ENCODE data around the gene TCTN2. TPM values are rescaled to one million over a fixed set of nuclear protein-coding genes. Genes with fewer than 3 reads are reported as not detected.

TCTN2 gene
- total and polyA plus RNA-seq, 9 of the 15 experiments (the other 6 are each of a cell fraction or from before 2014, with no cell fraction given), result 0.58 to 5.5 (median 3.6) TPM

DNA sequence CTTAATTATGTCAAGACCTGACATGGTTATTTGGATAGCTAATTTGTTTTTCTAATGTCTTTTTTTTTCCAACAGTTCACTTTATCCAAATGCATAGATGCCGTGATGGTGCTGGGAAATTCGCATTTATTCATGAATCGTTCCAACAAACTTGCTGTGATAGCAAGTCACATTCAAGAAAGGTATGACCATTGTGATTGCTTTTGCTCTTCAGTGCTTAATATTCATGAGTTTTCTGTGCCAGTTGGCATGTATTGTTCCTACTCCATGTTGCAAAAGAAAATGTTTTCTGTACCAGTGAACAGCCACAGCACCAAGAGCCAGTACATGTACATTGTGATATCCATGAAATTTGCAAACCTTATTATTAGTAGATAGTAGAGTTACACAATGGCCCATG, 25.5 kb upstream of the TCTN2 start (continued):
- TF ChIP-seq CEBPB (tag; IDR thresholded peaks at IDR 0.05), result no peak
- TF ChIP-seq, protein P1, sequence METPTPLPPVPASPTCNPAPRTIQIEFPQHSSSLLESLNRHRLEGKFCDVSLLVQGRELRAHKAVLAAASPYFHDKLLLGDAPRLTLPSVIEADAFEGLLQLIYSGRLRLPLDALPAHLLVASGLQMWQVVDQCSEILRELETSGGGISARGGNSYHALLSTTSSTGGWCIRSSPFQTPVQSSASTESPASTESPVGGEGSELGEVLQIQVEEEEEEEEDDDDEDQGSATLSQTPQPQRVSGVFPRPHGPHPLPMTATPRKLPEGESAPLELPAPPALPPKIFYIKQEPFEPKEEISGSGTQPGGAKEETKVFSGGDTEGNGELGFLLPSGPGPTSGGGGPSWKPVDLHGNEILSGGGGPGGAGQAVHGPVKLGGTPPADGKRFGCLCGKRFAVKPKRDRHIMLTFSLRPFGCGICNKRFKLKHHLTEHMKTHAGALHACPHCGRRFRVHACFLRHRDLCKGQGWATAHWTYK (CRISPR knock-in tag; IDR thresholded peaks at IDR 0.05), result no peak

DNA sequence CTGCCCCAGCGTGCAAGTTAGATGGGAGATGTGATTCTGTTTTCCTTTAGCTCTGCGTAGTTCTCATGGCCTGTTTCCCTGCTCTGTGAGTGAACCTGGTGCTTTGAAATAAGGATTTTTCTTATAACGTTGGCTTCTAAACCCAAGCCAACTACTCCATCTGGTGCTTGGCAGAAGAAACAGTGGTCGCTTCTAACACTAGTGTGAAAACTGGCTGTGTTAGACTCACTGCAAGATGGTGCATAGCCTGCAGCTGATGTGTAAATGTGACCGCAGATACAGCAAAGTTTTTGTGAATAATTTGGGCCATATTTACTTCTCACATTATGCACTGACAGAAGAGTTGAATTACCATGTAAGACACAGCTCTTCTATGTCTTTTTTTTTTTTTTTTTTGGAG, 25.0 kb upstream of the TCTN2 start:
- Histone ChIP-seq H2AFZ (ENCODE audit: low read depth, low read length) (no peak overlapping the region), H3K9me1 (ENCODE audit: control insufficient read depth, insufficient read depth, low read length) (no peaks in the 10 kb centered on the region), H3K4me3 (no peak overlapping the region), H3K27ac (ENCODE audit: extremely low read depth, low read depth, low read length) (no peak overlapping the region), H3K36me3 (ENCODE audit: control insufficient read depth, insufficient read depth, low read length) (peaks cover 94% of the 10 kb centered on the region), H3K4me2 (ENCODE audit: insufficient read depth, low read length) (no peak overlapping the region), H3K79me2 (ENCODE audit: control insufficient read depth, insufficient read depth, low read length) (peaks cover 6% of the 10 kb centered on the region), H3K4me1 (replicated peaks in 1 of 2; ENCODE audit: control insufficient read depth in 2 of 2, insufficient read depth in 2 of 2, low read length in 2 of 2) (no peaks in the 10 kb centered on the region), H3K9ac (ENCODE audit: insufficient read depth in 1 of 2, low read depth in 2 of 2, low read length in 2 of 2) (no peak overlapping the region), H3K9me3 (replicated peaks; ENCODE audit: control insufficient read depth, insufficient read depth, low read depth, low read length) (no peaks in the 10 kb centered on the region), H3K27me3 (ENCODE audit: control insufficient read depth in 2 of 2, insufficient read depth in 2 of 2, low read length in 2 of 2) (no peaks in the 10 kb centered on the region), H4K20me1 (replicated peaks; ENCODE audit: control insufficient read depth, insufficient read depth, low read length) (no peaks in the 10 kb centered on the region)
- no TSS peak for BruUV-seq (replicated peaks)
- ChIA-PET CTCF (ENCODE audit: low intra/inter-chr PET ratio) (no interaction called here), POLR2A (interaction anchor here (0.6 kb wide), 1 partner anchor 16 kb away, joined by 3 read pairs; no protein-coding TSS in a partner anchor)
- in situ Hi-C loops (cut with MboI), result no loop called here
- intact Hi-C loops (cut with micrococcal nuclease), result no loop called here
- FAIRE-seq (no peak), DNase-seq (ENCODE audit: extremely low read depth in 1 of 4, low spot score in 3 of 4) (no peak), ATAC-seq (no peak)
- WGBS (ENCODE audit: insufficient coverage, low coverage, missing lambda C conversion rate), result 91% methylated on average over 5 of the region's 5 CpGs
- TF ChIP-seq ZFP30 (CRISPR knock-in tag; IDR thresholded peaks at IDR 0.05; ENCODE audit: borderline replicate concordance), result no peak
- TF ChIP-seq PPARD (CRISPR knock-in tag; IDR thresholded peaks at IDR 0.05), result no peak
- TF ChIP-seq NR2C1 (IDR thresholded peaks at IDR 0.05), result no peak
- TF ChIP-seq NR2C1 (tag; IDR thresholded peaks at IDR 0.05), result no peak
- no peak for TF ChIP-seq JUND (IDR thresholded peaks at IDR 0.05; ENCODE audit: borderline replicate concordance, low read depth, low read length)
- no peak for TF ChIP-seq JUND (tag; IDR thresholded peaks at IDR 0.05; ENCODE audit: borderline replicate concordance, low read depth, low read length)
- no peak for TF ChIP-seq RFX5 (IDR thresholded peaks at IDR 0.05; ENCODE audit: low read depth, low read length)
- no peak for TF ChIP-seq FOXJ2 (tag; IDR thresholded peaks at IDR 0.05)
- TF ChIP-seq, protein P2, sequence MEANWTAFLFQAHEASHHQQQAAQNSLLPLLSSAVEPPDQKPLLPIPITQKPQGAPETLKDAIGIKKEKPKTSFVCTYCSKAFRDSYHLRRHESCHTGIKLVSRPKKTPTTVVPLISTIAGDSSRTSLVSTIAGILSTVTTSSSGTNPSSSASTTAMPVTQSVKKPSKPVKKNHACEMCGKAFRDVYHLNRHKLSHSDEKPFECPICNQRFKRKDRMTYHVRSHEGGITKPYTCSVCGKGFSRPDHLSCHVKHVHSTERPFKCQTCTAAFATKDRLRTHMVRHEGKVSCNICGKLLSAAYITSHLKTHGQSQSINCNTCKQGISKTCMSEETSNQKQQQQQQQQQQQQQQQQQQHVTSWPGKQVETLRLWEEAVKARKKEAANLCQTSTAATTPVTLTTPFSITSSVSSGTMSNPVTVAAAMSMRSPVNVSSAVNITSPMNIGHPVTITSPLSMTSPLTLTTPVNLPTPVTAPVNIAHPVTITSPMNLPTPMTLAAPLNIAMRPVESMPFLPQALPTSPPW (CRISPR knock-in tag; IDR thresholded peaks at IDR 0.05), result no peak
- TF ChIP-seq, protein P3, sequence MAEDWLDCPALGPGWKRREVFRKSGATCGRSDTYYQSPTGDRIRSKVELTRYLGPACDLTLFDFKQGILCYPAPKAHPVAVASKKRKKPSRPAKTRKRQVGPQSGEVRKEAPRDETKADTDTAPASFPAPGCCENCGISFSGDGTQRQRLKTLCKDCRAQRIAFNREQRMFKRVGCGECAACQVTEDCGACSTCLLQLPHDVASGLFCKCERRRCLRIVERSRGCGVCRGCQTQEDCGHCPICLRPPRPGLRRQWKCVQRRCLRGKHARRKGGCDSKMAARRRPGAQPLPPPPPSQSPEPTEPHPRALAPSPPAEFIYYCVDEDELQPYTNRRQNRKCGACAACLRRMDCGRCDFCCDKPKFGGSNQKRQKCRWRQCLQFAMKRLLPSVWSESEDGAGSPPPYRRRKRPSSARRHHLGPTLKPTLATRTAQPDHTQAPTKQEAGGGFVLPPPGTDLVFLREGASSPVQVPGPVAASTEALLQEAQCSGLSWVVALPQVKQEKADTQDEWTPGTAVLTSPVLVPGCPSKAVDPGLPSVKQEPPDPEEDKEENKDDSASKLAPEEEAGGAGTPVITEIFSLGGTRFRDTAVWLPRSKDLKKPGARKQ (CRISPR knock-in tag; IDR thresholded peaks at IDR 0.05), result no peak
- no peak for TF ChIP-seq LCOR (CRISPR knock-in tag; IDR thresholded peaks at IDR 0.05)

Data from K562 (cell line).